WI38 (cell line): ENCODE data around the gene CEP63.
"Not testable (repeated sequence)": the region's sequence is repeated elsewhere in the genome, so short reads cannot be mapped to it uniquely, and the experiment has no call there.

Experiments
- H3K4me3 ChIP-seq: 2 replicates; pipeline ENCODE4 v1.5.1; 2011; ENCODE audit warnings: low read depth, mild to moderate bottlenecking, control low read depth, low read length
- TF ChIP-seq, protein P1 (sequence below): IDR thresholded peaks from 2 replicates; pipeline ENCODE4 v1.5.1; 2012; ENCODE audit warnings: low read depth, mild to moderate bottlenecking, control low read depth, low read length

CEP63 gene

DNA sequence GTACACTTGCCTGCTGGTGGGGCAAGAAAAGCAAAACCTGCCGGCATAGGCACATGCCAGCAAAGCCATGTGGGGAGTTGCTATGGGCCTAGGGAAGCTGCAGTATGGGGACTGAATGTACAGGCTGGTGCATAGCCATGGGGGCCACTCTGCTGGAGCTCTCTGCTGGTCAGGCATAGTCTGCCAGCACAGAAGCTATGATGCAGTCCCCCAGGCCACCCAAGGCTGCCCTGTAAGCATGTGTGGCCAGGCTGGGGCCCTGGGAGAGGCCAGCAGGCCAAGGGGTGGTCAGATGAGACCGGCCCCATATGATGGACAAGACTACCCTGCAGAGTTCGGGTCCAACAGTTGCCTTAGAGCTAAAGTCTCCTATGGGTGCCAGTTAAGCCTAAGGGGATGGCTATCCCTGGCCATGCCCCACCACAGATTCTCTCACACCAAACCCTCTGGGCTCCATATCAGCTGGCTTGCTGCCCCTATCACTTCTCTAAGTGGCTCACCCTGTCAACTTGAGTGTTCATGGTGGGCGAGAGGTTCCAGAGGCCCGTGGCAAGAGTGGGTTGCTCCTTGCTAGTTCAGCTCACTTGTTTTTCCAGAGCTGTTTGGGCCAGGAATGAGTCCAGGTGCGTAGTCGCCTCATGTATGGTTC is 41.8 kb downstream of the CEP63 start:
- H3K4me3 ChIP-seq = no peak overlapping the region
- TF ChIP-seq, protein P1, sequence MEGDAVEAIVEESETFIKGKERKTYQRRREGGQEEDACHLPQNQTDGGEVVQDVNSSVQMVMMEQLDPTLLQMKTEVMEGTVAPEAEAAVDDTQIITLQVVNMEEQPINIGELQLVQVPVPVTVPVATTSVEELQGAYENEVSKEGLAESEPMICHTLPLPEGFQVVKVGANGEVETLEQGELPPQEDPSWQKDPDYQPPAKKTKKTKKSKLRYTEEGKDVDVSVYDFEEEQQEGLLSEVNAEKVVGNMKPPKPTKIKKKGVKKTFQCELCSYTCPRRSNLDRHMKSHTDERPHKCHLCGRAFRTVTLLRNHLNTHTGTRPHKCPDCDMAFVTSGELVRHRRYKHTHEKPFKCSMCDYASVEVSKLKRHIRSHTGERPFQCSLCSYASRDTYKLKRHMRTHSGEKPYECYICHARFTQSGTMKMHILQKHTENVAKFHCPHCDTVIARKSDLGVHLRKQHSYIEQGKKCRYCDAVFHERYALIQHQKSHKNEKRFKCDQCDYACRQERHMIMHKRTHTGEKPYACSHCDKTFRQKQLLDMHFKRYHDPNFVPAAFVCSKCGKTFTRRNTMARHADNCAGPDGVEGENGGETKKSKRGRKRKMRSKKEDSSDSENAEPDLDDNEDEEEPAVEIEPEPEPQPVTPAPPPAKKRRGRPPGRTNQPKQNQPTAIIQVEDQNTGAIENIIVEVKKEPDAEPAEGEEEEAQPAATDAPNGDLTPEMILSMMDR = no peak

DNA sequence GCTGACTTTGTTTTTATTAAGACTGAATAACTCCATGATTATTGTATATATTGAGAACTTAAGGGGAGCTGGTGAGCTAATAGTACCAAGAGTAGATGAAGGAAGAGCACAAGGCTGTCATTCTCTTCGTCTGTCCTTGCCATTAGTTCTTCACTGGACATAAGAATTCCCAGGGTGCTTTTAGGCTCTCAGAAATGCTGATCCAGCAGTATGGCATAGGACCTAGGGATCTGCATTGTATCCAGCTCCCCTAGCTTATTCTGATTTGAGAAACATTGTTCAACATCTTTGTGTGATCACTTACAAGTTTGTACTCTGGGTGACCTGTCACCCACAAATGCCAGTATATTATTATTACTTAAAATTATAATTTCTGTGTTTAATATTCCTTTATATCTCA is 47.6 kb downstream of the CEP63 start:
- no peak overlapping the region for H3K4me3 ChIP-seq
- TF ChIP-seq, protein P1 = no peak

DNA sequence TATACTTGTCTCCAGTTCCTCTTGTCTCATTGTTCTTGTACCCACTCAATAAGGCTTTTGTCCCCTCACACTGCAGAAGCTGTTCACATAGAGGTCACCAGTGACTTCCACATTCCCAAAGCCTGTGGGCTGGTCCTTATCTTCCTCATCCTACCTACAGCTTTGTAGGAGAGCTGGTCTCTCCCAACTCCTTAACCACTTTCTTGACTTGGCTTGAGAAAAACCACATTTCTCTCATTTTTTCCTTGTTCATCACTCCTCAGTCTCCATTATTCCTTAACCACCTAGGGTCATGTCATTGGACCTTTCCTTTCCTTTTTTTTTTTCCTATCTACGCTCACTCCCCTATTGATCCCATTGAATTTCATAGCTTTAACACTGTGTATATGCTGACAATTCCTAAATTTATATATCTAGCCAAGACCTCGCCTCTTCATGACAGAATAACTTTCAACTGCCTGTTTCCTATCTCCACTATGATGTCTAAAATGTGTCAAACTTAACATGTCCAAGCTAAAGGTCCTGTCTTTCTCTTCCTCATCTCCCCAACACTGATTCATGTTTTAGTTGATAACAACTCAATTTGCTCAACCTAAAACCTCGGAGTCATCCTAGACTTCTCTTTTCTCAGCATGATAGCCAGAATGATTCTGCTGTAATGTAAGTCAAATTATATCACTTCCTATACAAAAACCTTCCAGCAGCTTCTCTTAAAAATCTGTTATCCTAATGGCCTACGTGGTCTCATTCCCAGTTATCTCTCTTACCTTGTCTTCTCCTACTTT is 49.5 kb downstream of the CEP63 start:
- TF ChIP-seq, protein P1 = no peak
- no peak overlapping the region for H3K4me3 ChIP-seq

DNA sequence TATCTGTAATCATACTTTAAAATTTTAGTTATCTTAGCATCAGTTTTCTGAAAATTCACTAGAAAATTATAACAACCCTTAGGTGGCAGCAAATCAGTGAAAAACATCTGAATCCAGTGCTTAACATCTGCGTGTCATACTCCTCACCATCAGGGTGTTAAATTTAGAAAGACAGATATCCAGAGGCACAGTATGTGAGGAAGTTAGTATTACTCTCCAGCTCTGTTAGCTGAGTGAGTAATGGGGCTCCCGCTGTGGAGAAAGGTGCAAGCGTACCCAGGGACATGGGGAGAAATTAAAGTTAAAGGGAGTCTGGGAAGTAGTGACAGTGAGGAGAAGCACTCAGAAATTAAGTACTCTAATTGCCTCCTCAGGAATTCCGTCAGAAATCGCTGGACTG is 50.9 kb downstream of the CEP63 start:
- H3K4me3 ChIP-seq = no peak overlapping the region
- TF ChIP-seq, protein P1 = no peak

DNA sequence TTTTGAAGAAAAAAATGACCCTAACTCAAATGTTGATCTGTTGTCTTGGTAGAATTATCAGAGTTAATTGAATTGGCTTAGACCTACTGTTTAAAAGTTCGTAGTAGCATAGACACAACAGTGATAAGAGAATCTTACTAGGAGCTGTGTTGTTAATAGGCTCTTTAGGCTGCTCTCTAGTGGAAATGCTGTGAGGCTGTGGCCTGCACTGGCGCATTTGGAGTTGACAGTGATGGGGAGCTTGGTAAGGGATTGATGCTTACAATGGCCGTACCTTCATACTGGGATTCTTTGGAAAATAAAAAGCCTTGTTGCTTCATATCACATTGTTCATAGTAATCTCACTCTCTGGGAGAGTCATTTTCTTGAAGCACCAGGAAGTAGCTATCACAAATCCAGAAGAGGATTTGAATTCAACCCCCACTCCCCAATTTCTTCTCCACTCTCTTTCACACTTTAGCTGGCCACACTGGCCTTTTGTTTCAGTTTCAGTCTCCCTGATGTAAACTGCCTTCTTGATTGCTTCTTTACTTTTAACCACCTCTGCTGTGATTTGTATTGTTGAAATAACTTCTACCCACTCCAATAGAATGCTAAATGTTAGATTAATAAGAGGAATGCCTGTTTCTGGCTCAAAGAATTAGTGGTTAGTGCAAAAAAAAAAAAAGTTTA is 56.6 kb downstream of the CEP63 start:
- TF ChIP-seq, protein P1 = no peak
- no peak overlapping the region for H3K4me3 ChIP-seq

DNA sequence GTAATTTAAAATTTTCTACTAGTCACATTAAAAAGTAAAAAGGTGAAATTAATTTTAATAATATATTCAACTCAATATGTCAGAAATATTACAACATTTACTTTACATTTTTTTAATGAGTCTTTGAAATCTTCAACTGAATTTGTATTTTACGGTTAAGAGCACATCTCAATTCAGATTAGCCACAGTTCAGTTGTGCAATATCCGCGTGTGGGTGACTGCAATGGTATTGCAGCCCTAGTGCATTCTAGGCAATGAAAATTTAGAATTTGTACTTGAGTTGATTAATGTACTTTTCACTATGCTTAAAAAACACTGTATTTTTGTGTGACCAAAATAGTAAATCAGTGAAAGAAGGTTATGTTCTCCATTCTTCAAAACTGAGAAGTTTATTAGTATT is 57.3 kb downstream of the CEP63 start:
- no peak overlapping the region for H3K4me3 ChIP-seq
- TF ChIP-seq, protein P1 = no peak

DNA sequence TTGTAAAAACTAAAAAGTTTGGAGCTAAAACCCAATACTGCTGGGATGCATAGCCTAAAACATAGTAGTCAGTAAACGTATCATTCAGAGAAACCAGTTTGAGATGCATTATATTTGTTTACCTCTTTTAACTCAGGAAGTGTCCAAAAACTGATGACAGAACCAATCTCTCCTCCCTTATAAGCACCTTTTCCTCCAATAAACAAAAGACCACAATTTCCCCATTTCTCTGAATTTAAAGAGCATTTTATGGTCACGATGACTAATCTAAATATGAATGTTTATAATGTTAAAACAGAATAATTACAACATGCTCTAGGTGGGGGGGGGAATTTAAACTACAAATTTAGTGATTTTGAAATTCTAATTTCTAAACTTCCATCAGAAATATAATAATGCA is 58.5 kb downstream of the CEP63 start:
- TF ChIP-seq, protein P1 = no peak

DNA sequence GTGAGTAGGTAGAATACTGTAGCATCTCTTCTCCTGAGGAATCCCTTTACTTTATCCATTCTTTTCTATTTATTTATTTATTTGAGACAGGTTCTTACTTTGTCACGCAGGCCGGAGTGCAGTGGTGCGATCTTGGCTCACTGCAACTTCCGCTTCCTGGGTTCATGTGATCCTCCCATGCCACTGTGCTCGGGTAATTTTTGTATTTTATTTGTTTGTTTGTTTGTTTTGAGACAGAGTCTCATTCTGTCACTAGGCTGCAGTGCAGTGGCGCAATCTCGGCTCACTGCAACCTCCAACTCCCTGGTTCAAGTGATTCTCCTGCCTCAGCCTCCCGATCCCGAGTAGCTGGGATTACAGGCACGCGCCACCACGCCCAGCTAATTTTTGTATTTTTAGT is 58.9 kb downstream of the CEP63 start:
- not testable (repeated sequence) for H3K4me3 ChIP-seq

More for the DNA sequence above, 58.5 kb downstream of the CEP63 start:
- no peak overlapping the region for H3K4me3 ChIP-seq
